MCF 10A (cell line): ENCODE measurements around the gene SNHG17. TPM values are rescaled to one million over a fixed set of nuclear protein-coding genes. Genes with fewer than 3 reads are reported as not detected.
"Not testable (repeated sequence)": the region's sequence is repeated elsewhere in the genome, so short reads cannot be mapped to it uniquely, and the experiment has no call there.

Source experiments
- BruUV-seq: library from RNA; stranded (reverse); fragments of 400-500 nt; replicated peaks from 2 replicates; lab custom pipeline; 2021; lab: Mats Ljungman, UMichigan
- CTCF ChIA-PET: fragments of 300-600 bp; sonication (Branson Sonifier 250); formaldehyde crosslinking; extraction: SDS; loops from one replicate; lab custom pipeline; 2021; ENCODE audit warnings: antibody characterized with exemption, inconsistent platforms; lab: Yijun Ruan, JAX
- POLR2A ChIA-PET: fragments of 300-600, 350-650 bp; sonication (Branson Sonifier 250); formaldehyde crosslinking; extraction: SDS; loops from one replicate; lab custom pipeline; 2020; ENCODE audit warnings: antibody characterized with exemption, inconsistent platforms; lab: Yijun Ruan, JAX
- DNase-seq: peaks from one replicate; pipeline ENCODE4 v3.0.0-alpha.2; 2018; ENCODE audit not compliant: unreplicated experiment
- H3K27ac Mint-ChIP-seq: one replicate; pipeline ENCODE4 v1.8.0; 2022; ENCODE audit warnings: mild to moderate bottlenecking, low read depth, mixed read lengths; ENCODE audit not compliant: unreplicated experiment
- H3K27me3 Mint-ChIP-seq: one replicate; pipeline ENCODE4 v1.8.0; 2022; ENCODE audit warnings: mixed read lengths; ENCODE audit not compliant: insufficient read depth, unreplicated experiment
- H3K36me3 Mint-ChIP-seq: one replicate; pipeline ENCODE4 v1.8.0; 2022; ENCODE audit warnings: mild to moderate bottlenecking, moderate library complexity, mixed read lengths; ENCODE audit not compliant: insufficient read depth, unreplicated experiment
- H3K4me1 Mint-ChIP-seq: one replicate; pipeline ENCODE4 v1.8.0; 2022; ENCODE audit warnings: mixed read lengths; ENCODE audit not compliant: insufficient read depth, unreplicated experiment
- H3K4me3 Mint-ChIP-seq: one replicate; pipeline ENCODE4 v1.8.0; 2022; ENCODE audit warnings: mild to moderate bottlenecking, moderate library complexity, mixed read lengths; ENCODE audit not compliant: unreplicated experiment
- H3K9me3 Mint-ChIP-seq: one replicate; pipeline ENCODE4 v1.8.0; 2022; ENCODE audit warnings: mixed read lengths; ENCODE audit not compliant: unreplicated experiment
- intact Hi-C: fragments of 100-400 bp; cut with micrococcal nuclease; formaldehyde crosslinking; loops from 2 replicates; pipeline ENCODE4 v1.14.1; 2022
- total RNA-seq: library from RNA; stranded (reverse); gene quantifications from 2 replicates; pipeline ENCODE4 v1.2.3, GENCODE V29; 2022
- TF ChIP-seq, protein P1 (sequence below): fragments of 200-600 bp; IDR thresholded peaks from one replicate; pipeline ENCODE4 v1.8.0; 2022; ENCODE audit warnings: antibody characterized with exemption, mild to moderate bottlenecking; ENCODE audit not compliant: unreplicated experiment

Gene SNHG17
- total RNA-seq, 1 experiment from 2014 or later = 133 TPM

DNA sequence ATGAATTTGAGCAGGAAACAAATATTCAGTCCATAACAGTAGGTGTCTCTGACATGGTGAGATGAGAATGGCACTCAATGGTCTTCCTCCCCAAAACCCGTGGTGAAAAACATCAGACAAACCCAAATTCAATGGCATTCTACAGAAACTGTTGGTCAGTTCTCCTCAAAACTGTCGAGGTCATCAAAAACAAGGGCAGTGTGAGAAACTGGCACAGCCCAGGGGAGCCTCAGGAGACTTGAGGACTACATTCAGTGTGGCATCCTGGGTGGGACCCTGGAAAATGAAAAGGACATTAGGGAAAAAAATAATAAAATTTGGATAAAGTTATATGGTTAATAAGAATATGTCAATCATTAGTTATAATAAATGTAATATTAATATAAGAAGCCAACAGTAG is 48.3 kb downstream of the SNHG17 start:
- ChIA-PET POLR2A (interaction anchor here (0.8 kb wide), 1 partner anchor 30 kb away, joined by 3 read pairs; no protein-coding TSS in a partner anchor), CTCF (interaction anchor here (1.1 kb wide), 1 partner anchor 15 kb away, joined by 3 read pairs; no protein-coding TSS in a partner anchor)
- Mint-ChIP-seq H3K27me3 (peaks cover 13% of the 10 kb centered on the region), H3K4me1 (no peaks in the 10 kb centered on the region), H3K9me3 (no peaks in the 10 kb centered on the region), H3K27ac (no peak overlapping the region), H3K36me3 (no peaks in the 10 kb centered on the region), H3K4me3 (no peak overlapping the region)
- intact Hi-C loops = no loop called here
- BruUV-seq = no TSS peak
- TF ChIP-seq, protein P1, sequence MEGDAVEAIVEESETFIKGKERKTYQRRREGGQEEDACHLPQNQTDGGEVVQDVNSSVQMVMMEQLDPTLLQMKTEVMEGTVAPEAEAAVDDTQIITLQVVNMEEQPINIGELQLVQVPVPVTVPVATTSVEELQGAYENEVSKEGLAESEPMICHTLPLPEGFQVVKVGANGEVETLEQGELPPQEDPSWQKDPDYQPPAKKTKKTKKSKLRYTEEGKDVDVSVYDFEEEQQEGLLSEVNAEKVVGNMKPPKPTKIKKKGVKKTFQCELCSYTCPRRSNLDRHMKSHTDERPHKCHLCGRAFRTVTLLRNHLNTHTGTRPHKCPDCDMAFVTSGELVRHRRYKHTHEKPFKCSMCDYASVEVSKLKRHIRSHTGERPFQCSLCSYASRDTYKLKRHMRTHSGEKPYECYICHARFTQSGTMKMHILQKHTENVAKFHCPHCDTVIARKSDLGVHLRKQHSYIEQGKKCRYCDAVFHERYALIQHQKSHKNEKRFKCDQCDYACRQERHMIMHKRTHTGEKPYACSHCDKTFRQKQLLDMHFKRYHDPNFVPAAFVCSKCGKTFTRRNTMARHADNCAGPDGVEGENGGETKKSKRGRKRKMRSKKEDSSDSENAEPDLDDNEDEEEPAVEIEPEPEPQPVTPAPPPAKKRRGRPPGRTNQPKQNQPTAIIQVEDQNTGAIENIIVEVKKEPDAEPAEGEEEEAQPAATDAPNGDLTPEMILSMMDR = no peak
- no peak for DNase-seq

DNA sequence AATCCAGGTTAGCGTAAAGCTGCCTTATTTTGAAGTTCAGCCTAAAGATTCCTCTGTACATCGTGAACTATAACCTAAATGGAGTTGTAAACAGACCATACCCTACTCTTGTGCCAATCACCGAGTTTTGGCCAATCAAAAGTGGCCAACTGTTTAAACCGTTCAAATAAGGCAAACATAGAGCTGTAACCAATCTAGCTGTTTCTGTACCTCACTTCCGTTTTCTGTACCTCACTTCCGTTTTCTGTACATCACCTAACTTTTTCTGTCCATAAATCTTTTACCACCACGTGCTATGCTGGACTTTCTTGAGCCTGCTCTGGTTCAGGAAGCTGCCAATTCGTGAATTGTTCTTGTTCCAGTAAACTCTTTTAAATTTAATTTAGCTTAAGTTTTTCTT is 49.1 kb downstream of the SNHG17 start:
- DNase-seq = no peak
- CTCF ChIA-PET = interaction anchor here (0.6 to 1.0 kb wide), 4 partner anchors 15 to 400 kb away, joined by 3 to 4 read pairs (median 3); no protein-coding TSS in a partner anchor
- H3K27me3 Mint-ChIP-seq = peaks cover 13% of the 10 kb centered on the region
- TF ChIP-seq, protein P1 = no peak
- no peaks in the 10 kb centered on the region for H3K4me1 Mint-ChIP-seq
- BruUV-seq = no TSS peak
- intact Hi-C loops = no loop called here
- no peak overlapping the region for H3K4me3 Mint-ChIP-seq
- POLR2A ChIA-PET = interaction anchor here (1.2 kb wide), 1 partner anchor 60 kb away, joined by 3 read pairs; no protein-coding TSS in a partner anchor
- H3K36me3 Mint-ChIP-seq = no peaks in the 10 kb centered on the region
- no peak overlapping the region for H3K27ac Mint-ChIP-seq
- H3K9me3 Mint-ChIP-seq = no peaks in the 10 kb centered on the region

DNA sequence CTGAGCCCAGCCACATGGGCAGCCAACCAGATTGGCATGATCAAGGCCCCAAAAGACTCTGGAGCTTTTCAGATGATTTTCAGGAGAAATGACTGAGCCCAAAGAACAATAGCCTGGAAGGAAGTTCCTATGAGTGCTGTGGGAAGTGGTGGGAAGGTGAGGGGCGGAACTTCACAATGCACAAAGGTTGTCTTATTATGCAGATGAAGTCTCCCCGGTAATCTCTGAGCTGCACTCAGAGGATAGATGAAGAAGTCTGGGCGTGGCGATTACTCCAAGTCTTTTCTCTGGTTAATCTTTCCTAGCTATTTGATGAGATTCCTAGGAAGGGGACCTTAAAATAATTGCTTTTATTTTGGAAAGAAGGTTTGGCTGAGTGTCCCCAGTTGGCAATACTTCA is 52.0 kb downstream of the SNHG17 start:
- DNase-seq = no peak
- ChIA-PET CTCF (interaction anchor here (0.6 to 1.6 kb wide), 4 partner anchors 9 to 263 kb away, joined by 3 to 4 read pairs (median 4); no protein-coding TSS in a partner anchor), POLR2A (interaction anchor here (0.7 kb wide), 1 partner anchor 14 kb away, joined by 3 read pairs; no protein-coding TSS in a partner anchor)
- Mint-ChIP-seq H3K4me3 (no peak overlapping the region), H3K27ac (no peak overlapping the region), H3K36me3 (no peaks in the 10 kb centered on the region), H3K4me1 (no peaks in the 10 kb centered on the region), H3K9me3 (no peaks in the 10 kb centered on the region), H3K27me3 (no peaks in the 10 kb centered on the region)
- TF ChIP-seq, protein P1 = no peak
- BruUV-seq = no TSS peak
- intact Hi-C loops = no loop called here

DNA sequence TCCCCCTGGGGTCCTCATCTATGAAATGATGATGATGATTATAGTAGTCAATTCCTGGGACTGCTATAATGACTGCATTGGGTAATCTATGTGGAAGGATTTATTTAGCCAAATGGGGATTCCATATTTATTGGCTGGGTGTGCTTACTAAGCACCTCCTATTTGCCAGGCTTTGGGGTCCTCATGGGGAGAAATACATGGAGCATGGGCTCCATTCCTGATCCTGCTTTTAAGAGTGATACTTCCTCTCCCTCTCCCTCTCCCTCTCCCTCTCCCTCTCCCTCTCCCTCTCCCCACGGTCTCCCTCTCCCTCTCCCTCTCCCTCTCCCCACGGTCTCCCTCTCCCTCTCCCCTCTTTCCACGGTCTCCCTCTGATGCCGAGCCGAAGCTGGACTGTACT is 57.3 kb downstream of the SNHG17 start:
- DNase-seq, POLR2A ChIA-PET, BruUV-seq, H3K9me3 Mint-ChIP-seq, H3K4me1 Mint-ChIP-seq, H3K27ac Mint-ChIP-seq, H3K36me3 Mint-ChIP-seq, H3K4me3 Mint-ChIP-seq, intact Hi-C loops: not testable (repeated sequence)
- CTCF ChIA-PET = interaction anchor here (0.9 kb wide), 1 partner anchor 87 kb away, joined by 4 read pairs; no protein-coding TSS in a partner anchor
- H3K27me3 Mint-ChIP-seq = peaks cover 14% of the 10 kb centered on the region
